ENCODE results near the gene CEP112. TPM values are rescaled to one million over a fixed set of nuclear protein-coding genes. Genes with fewer than 3 reads are reported as not detected.

Gene CEP112
- total and polyA plus RNA-seq, 2 donors: 12.4 to 36.6 TPM

DNA sequence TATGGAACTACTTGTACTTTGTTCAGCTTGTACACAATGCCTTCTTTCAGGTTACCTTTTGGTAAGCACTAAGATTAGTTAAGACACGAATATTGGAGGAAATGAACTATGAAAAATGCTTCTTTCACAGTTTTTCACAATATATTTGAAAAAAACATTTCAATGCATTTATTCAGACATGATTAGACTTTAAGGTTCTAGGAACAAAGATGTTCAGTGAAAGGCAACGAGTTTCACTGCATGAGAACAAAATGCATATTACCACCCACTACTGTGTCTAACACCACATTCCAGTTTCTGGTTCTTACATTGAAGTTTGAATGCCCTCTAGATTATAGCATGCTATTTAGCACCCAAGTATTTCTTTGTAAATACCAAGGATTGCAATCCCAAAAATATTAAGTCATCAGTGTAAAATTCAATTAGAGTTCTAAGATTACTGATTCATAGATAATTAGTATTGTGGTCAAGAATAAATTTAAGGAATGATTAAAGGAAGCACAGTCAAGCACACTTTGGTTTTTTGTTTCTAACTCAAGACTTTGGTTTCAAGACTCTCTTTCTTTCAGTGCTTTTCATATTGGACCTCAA is 261.7 kb downstream of the CEP112 start:
- no peaks in the 10 kb centered on the region for H3K4me1 ChIP-seq (ENCODE audit: insufficient read depth)
- H3K27ac ChIP-seq (ENCODE audit: low read depth): no peak overlapping the region
- no peak for DNase-seq (ENCODE audit: extremely low spot score)
- H3K4me3 ChIP-seq (ENCODE audit: low read depth, low read length): no peak overlapping the region
- H3K36me3 ChIP-seq (ENCODE audit: insufficient read depth): no peaks in the 10 kb centered on the region
- WGBS: 88% methylated on average over 2 of the region's 2 CpGs

- no peak for DNase-seq (ENCODE audit: extremely low spot score)
- H3K4me3 ChIP-seq (ENCODE audit: low read depth, low read length): no peak overlapping the region
- H3K27ac ChIP-seq (ENCODE audit: low read depth): no peak overlapping the region
- 99% methylated on average over 5 of the region's 5 CpGs for WGBS
- no peaks in the 10 kb centered on the region for H3K4me1 ChIP-seq (ENCODE audit: insufficient read depth)
- H3K36me3 ChIP-seq (ENCODE audit: insufficient read depth): no peaks in the 10 kb centered on the region
Observed at GRCh38 chr17:65926599-65926998, 265.3 kb downstream of the CEP112 start.

DNA sequence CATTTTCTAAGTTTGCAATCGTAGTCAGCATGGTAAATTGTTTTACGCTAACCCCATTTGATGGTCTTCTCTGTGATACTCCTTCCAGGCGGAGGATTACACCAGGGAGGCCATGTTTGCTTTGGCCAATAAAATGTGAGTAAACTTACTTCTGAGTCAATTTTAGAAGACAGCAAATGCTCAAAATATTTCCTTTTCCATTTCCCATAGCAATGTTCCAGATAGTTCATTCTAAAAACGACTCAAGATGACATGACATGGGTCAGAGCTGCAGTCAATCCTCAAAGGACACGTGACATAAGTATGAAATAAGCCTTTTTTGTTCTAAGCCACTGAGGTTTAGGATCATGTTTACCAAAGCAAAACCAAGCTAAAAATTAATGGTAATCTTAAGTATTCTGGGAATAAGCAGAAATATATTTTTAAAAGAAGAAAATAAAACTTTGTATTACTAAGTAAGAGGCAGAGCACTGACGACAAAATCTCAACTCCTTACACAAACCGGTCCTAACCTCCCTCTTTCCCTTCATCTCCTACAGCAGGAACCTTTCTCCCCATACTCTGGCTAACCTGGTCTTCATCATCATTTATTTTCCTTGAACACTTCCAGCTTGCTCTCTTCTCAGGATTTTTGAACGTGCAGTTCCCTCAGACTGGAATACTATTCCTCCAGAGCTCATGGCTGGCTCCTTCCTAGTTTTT is 266.2 kb downstream of the CEP112 start:
- Histone ChIP-seq H3K36me3 (ENCODE audit: insufficient read depth) (no peaks in the 10 kb centered on the region), H3K4me3 (ENCODE audit: low read depth, low read length) (no peak overlapping the region), H3K27ac (ENCODE audit: low read depth) (no peak overlapping the region), H3K4me1 (ENCODE audit: insufficient read depth) (no peaks in the 10 kb centered on the region)
- WGBS: 87% methylated on average over 8 of the region's 8 CpGs
- no peak for DNase-seq (ENCODE audit: extremely low spot score)

DNA sequence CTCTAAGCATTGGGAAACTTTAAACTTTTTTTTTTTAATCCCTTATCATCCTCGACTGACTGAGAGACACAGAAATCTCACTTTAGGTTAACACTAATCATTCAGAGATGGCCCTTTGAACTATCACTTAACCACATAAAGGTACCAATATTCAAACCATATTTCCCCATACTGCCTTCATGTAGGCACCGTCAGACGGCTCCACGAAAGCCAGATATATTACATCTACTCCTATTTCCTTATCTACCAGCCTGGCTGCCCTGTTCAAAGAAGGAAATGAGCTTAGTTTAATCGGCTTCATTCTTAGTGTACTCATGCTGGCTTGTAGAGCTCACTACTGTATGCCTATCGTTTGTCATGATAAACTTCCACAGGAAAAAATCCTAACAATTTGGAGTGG is 270.9 kb downstream of the CEP112 start:
- no peak for DNase-seq (ENCODE audit: extremely low spot score)
- Histone ChIP-seq H3K27ac (ENCODE audit: low read depth) (no peak overlapping the region), H3K36me3 (ENCODE audit: insufficient read depth) (no peaks in the 10 kb centered on the region), H3K4me3 (ENCODE audit: low read depth, low read length) (no peak overlapping the region), H3K4me1 (ENCODE audit: insufficient read depth) (no peaks in the 10 kb centered on the region)
- WGBS: 45% methylated on average over 6 of the region's 6 CpGs

DNA sequence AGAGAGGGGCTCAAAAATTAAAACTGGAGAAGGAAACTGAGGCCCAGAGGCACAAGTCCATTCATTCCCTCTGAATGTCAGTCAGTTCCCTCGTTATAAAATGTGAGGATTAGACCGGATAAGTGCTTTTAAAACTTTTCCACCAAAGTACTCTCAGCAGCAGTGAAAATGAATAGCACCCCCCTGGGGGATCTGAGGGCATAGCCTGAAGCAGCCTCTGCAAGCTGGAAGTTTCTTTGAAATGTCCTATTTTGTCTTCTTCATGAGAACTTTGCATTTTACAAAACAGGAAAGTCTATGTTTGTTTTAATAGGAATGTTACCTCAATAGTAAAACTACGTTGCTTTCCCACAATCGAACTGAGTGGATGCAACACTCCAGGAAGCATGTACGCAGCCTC is 273.0 kb downstream of the CEP112 start:
- H3K4me3 ChIP-seq (ENCODE audit: low read depth, low read length): no peak overlapping the region
- H3K36me3 ChIP-seq (ENCODE audit: insufficient read depth): no peaks in the 10 kb centered on the region
- H3K4me1 ChIP-seq (ENCODE audit: insufficient read depth): no peaks in the 10 kb centered on the region
- no peak overlapping the region for H3K27ac ChIP-seq (ENCODE audit: low read depth)
- WGBS: 42% methylated on average over 5 of the region's 5 CpGs
- no peak for DNase-seq (ENCODE audit: extremely low spot score)

- H3K36me3 ChIP-seq (ENCODE audit: insufficient read depth): no peaks in the 10 kb centered on the region
- no peak for DNase-seq (ENCODE audit: extremely low spot score)
- no peak overlapping the region for H3K27ac ChIP-seq (ENCODE audit: low read depth)
- WGBS: 49% methylated on average over 1 of the region's 1 CpG
- H3K4me1 ChIP-seq (ENCODE audit: insufficient read depth): no peaks in the 10 kb centered on the region
- H3K4me3 ChIP-seq (ENCODE audit: low read depth, low read length): no peak overlapping the region
Observed at GRCh38 chr17:65918500-65918899, 273.4 kb downstream of the CEP112 start.

GRCh38 chr17:65917560-65917959 is 274.4 kb downstream of the CEP112 start:
- Histone ChIP-seq H3K27ac (ENCODE audit: low read depth) (no peak overlapping the region), H3K4me3 (ENCODE audit: low read depth, low read length) (no peak overlapping the region), H3K4me1 (ENCODE audit: insufficient read depth) (no peaks in the 10 kb centered on the region), H3K36me3 (ENCODE audit: insufficient read depth) (no peaks in the 10 kb centered on the region)
- 86% methylated on average over 6 of the region's 6 CpGs for WGBS
- no peak for DNase-seq (ENCODE audit: extremely low spot score)

- no peaks in the 10 kb centered on the region for H3K4me1 ChIP-seq (ENCODE audit: insufficient read depth)
- no peak for DNase-seq (ENCODE audit: extremely low spot score)
- no peak overlapping the region for H3K4me3 ChIP-seq (ENCODE audit: low read depth, low read length)
- no peaks in the 10 kb centered on the region for H3K36me3 ChIP-seq (ENCODE audit: insufficient read depth)
- no peak overlapping the region for H3K27ac ChIP-seq (ENCODE audit: low read depth)
- WGBS: 92% methylated on average over 2 of the region's 2 CpGs
Observed at GRCh38 chr17:65916425-65916824, 275.5 kb downstream of the CEP112 start.

DNA sequence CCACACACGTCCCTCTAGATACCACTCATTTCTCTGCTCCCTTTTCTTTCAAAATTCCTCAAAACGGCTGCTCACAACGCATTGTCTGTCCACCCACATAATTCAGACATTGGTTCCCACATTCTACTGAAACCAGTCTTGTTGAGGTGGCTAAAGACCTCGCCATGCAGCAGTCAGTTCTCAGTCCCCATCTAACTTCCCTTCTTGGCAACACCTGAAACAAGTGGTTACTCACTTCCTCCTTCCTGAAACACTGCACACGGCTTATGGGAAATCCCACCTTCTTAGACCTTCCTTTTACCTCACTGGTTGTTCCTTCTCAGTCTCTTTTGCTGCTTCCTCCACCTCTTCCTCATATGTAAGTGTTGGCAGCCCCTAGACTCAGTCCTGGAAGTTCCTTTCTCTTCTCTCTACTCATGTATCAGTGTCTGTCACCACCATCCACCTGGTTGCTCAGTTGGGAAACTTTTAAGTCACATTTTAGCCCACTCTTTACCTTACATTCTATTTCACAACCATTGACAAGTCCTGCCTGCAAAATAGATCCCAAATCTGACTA is 277.1 kb downstream of the CEP112 start:
- no peaks in the 10 kb centered on the region for H3K36me3 ChIP-seq (ENCODE audit: insufficient read depth)
- no peak overlapping the region for H3K4me3 ChIP-seq (ENCODE audit: low read depth, low read length)
- no peak for DNase-seq (ENCODE audit: extremely low spot score)
- H3K4me1 ChIP-seq (ENCODE audit: insufficient read depth): no peaks in the 10 kb centered on the region
- whole genome bisulfite sequencing: 83% methylated on average over 5 of the region's 5 CpGs
- H3K27ac ChIP-seq (ENCODE audit: low read depth): no peak overlapping the region

- 88% methylated on average over 4 of the region's 4 CpGs for WGBS
- no peak for DNase-seq (ENCODE audit: extremely low spot score)
- Histone ChIP-seq H3K4me3 (ENCODE audit: low read depth, low read length) (no peak overlapping the region), H3K27ac (ENCODE audit: low read depth) (no peak overlapping the region), H3K4me1 (ENCODE audit: insufficient read depth) (no peaks in the 10 kb centered on the region), H3K36me3 (ENCODE audit: insufficient read depth) (no peaks in the 10 kb centered on the region)
Observed at GRCh38 chr17:65913326-65913850, 278.5 kb downstream of the CEP112 start.

DNA sequence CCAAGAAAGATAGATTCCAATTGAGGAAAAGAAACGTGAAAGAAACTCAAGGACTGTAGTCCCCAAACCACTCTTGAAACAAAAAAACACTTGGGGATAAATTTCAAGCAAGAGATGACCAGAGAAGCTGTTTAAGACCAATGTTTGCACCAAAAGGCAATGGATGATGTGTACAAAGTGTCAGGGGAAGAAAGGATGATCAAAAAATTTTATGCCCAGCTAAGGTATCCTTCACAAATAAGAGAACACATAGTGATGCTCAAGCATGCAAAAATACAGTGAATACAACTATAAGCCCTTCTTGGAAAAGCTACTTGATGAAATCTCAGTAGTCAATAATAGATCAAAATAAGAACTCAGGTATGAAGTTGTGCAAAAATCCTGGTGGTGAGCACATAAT is 281.1 kb downstream of the CEP112 start:
- H3K27ac ChIP-seq (ENCODE audit: low read depth): no peak overlapping the region
- DNase-seq (ENCODE audit: extremely low spot score): no peak
- H3K4me1 ChIP-seq (ENCODE audit: insufficient read depth): no peaks in the 10 kb centered on the region
- WGBS: 92% methylated on average over 1 of the region's 1 CpG
- no peak overlapping the region for H3K4me3 ChIP-seq (ENCODE audit: low read depth, low read length)
- no peaks in the 10 kb centered on the region for H3K36me3 ChIP-seq (ENCODE audit: insufficient read depth)

- Histone ChIP-seq H3K4me1 (ENCODE audit: insufficient read depth) (no peaks in the 10 kb centered on the region), H3K27ac (ENCODE audit: low read depth) (no peak overlapping the region), H3K4me3 (ENCODE audit: low read depth, low read length) (no peak overlapping the region), H3K36me3 (ENCODE audit: insufficient read depth) (no peaks in the 10 kb centered on the region)
- WGBS: 62% methylated on average over 11 of the region's 11 CpGs
- DNase-seq (ENCODE audit: extremely low spot score): no peak
Observed at GRCh38 chr17:65902831-65903522, 289.0 kb downstream of the CEP112 start.

DNA sequence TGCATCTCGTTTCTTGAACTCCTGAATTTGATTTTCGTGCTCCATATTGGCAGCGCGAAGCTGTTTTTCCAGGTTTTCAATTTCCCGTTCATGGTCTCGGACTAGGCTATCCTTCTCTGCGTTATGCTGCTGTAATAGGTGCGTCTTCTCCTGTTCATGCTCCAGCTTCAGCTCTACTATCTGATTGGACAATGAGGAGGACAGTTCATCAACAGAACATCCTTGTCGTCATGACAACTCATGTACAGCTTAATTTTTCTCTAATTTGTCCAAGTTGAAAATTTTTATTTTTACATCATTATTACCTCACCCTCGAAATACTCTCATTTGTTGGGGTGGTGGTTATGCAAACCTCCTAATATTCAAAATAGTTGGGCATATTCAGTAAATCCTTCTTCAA is 289.8 kb downstream of the CEP112 start:
- Histone ChIP-seq H3K27ac (ENCODE audit: low read depth) (no peak overlapping the region), H3K36me3 (ENCODE audit: insufficient read depth) (no peaks in the 10 kb centered on the region), H3K4me3 (ENCODE audit: low read depth, low read length) (no peak overlapping the region), H3K4me1 (ENCODE audit: insufficient read depth) (no peaks in the 10 kb centered on the region)
- DNase-seq (ENCODE audit: extremely low spot score): no peak
- 96% methylated on average over 10 of the region's 10 CpGs for WGBS

DNA sequence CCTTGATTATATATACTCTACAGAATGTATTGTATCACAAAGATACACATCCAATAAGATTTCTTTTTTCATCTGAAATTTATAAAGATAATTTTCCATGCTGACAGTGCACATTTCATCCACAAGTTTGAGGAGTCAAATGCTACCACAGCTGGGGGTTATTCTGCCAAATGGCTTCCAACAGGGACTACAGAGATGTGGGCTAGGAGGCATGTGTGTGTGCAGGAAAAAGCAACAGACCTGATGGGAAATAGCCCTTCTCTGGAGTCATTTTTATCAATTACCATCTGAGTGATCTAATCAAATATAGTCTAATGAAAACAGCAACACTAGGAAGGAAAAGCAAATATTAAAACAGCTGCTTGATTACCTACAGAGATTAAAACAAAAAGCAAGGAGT is 290.5 kb downstream of the CEP112 start:
- H3K36me3 ChIP-seq (ENCODE audit: insufficient read depth): no peaks in the 10 kb centered on the region
- H3K4me3 ChIP-seq (ENCODE audit: low read depth, low read length): no peak overlapping the region
- H3K27ac ChIP-seq (ENCODE audit: low read depth): no peak overlapping the region
- no peaks in the 10 kb centered on the region for H3K4me1 ChIP-seq (ENCODE audit: insufficient read depth)
- DNase-seq (ENCODE audit: extremely low spot score): no peak
